Activated CD4-positive, CD25-positive, alpha-beta regulatory T cell (primary cell): ENCODE results near the gene UMAD1.

Experiments used
- DNase-seq, 4 experiments: peaks; one replicate each; lab custom pipeline; 2025; lab: John Stamatoyannopoulos, UW

UMAD1 gene

GRCh38 chr7:7883394-7883793, 242.8 kb downstream of the UMAD1 start:
- DNase-seq, result no peak

- DNase-seq, result no peak
Measured at GRCh38 chr7:7884855-7885254, 244.3 kb downstream of the UMAD1 start.

- DNase-seq, result no peak
Measured at GRCh38 chr7:7889791-7890568, 249.4 kb downstream of the UMAD1 start.

GRCh38 chr7:7895004-7895650, 254.6 kb downstream of the UMAD1 start:
- DNase-seq, result no peak

GRCh38 chr7:7895754-7896153, 255.2 kb downstream of the UMAD1 start:
- no peak for DNase-seq

- no peak for DNase-seq
Measured at GRCh38 chr7:7897509-7897908, 257.0 kb downstream of the UMAD1 start.

DNA sequence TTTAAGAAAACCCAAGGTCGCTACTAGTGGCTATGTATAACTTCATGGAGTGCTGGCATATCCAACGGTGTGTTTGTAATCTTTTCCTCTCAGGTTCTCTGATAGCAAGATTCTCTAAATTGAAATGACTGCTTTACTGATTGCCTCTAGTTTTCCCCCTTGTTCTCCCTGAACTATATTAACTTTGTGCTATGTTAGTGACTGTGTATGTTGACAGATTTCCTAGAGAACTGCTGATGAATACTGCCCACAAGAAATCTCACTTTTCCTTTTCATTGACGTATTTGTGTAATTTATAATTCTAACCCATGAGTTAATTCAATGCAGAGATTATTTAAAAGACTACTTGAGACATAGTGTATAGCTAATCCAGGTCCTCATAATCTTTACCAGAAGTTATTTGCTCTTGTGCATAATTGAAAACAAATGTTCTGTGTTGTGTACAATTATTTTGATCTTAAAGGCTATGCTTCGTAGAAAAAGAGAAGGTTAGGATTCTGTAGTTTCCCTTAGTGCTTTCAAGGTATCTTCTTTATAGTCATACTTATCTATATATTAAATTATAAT, 257.5 kb downstream of the UMAD1 start:
- no peak for DNase-seq

- DNase-seq, result no peak
Measured at GRCh38 chr7:7902845-7903244, 262.3 kb downstream of the UMAD1 start.

DNA sequence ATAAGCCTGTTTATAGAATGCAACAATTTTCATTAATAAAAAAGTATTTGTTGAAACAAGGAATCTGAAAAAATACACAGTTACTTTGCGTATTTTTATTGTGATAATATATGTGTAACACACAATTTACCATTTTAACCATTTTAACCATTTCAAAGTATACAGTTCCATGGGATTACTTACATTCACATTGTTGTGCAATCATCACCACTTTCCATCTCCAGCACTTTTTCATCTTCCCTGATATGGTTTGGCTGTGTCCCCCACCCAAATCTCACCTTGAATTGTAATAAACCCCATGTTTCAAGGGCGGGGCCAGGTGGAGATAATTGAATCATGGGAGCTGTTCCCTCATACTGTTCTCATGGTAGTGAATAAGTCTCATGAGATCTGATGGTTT, 266.8 kb downstream of the UMAD1 start:
- no peak for DNase-seq

DNA sequence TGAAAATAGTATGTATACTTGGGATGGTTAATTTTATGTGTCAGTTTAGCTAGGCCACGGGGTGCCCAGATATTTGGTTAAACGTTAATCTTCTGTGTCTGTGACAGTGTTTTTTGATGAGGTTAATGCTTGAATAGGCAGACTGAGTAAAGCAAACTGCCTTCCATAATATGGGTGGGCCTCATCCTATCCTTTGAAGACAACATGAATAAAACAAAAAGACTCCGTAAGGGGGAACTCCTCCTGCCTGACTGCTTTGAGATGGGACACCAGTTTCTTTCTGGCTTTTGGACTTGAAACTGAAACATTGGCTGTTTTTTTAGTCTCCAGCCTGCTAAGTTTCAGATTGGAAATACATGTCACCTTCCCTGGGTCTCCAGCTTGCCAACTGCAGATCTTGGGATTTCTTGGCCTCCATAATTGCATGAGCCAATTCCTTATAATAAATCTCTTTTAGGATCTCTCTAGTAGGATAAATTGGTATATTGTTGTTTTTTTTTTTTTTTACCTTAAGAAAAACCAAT, 268.1 kb downstream of the UMAD1 start:
- no peak for DNase-seq

DNA sequence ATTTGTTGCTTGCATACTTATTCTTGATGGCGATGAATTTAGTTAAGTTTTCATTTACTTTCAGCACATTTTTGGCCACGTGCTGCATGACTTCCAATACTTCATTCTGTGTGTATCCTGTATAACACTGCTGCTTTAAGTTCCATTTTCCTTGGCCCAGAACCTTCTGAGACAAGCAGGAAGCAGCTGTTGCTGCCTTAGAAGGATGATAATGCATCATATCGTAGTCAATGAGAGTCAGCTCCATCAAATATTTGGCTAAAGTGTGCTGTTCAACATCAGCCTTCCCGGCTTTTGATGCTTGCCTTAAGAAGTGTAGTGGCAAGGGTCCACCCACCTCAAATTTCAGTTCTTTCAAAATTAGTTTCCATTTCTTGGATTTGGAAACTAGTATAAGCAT, 268.8 kb downstream of the UMAD1 start:
- DNase-seq, result no peak

DNA sequence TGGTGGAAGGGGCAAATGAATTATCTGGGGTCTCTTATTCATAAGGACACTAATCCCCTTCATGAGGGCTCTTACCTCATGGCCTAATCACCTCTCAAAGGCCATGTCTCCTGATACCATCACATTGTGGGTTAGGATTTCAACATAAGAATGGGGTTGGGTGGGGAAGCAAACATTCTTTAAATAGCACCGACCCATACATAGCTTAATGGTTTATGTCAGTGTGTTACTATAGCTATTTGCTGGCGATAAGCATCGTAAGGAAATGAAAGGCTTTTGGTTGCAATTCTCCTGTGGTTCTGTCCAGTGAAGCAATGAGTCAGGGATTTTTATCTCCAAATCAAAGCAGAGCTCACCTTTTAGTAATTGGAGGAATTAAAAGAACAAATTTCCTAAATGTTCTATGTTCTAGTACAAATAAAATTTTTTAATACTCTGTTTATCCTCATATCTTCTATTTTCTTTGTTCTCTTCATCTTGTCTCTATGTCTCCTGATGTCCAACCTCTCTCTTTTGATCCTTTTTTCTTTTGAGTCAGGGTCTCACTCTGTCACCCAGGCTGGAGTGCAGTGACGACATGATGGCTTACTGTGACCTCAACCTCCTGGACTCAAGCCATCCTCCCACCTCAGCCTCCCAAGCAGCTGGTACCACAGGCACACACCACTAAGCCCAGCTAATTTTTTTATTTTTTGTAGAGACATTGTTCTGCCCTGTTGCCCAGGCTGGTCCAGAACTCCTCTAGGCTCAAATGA, 271.0 kb downstream of the UMAD1 start:
- no peak for DNase-seq

- no peak for DNase-seq
Measured at GRCh38 chr7:7912937-7913336, 272.4 kb downstream of the UMAD1 start.

DNA sequence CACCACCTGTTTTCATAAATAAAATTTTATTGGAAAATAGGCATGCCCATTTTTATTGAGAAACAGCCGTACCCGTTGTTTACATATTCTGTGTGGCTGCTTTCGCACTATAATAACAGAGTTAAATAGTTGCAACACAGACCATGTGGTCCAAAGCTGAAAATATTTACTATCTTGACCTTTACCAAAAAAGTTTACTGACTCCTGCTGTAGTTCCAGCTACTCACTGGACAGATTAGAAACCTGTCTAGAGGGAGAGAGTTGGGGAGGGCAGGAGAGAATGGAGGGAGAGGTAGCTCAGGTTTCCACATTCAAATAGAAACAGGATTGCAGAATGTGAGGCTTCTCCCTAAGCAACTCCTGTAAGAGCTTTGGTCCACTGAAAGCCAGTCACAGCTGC, 273.0 kb downstream of the UMAD1 start:
- DNase-seq, result no peak

GRCh38 chr7:7914547-7914946, 274.0 kb downstream of the UMAD1 start:
- DNase-seq, result no peak

DNA sequence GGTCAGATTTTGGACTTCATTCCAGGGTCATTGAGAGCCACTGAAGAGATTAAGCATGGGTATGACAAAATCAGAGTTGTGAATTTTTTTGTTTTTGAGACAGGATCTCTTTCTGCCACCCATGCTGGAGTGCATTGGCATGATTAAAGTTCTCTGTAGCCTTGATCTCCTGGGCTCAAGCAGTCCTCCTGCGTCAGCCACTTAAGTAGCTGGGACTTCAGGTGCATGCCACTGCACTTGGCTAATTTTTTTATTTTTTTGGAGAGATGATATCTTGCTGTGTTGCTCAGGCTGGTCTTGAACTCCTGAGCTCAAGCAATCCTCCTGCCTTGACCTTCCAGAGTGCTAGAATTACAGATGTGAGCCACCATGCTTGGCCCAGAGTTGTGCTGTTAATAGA, 275.5 kb downstream of the UMAD1 start:
- no peak for DNase-seq

DNA sequence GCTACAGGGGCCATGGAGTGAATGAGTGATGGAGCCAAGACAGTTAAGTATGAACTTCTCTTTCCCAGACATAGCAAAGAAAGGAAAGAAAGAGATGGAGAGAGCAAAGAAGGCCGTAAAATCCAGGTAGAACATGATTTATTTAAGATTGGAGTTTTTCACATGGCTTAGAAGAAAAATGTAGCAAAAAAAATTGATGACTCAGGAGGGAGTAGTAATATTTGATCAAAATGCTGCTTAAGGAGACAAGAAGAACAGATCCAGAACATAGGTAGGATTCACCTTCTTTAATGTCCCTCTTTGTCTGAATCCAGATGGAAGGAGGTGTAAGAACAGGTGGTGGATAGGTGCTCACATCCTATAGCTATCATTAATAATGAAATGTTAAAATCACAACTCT, 277.0 kb downstream of the UMAD1 start:
- DNase-seq, result no peak

- no peak for DNase-seq
Measured at GRCh38 chr7:7918736-7919448, 278.3 kb downstream of the UMAD1 start.

DNA sequence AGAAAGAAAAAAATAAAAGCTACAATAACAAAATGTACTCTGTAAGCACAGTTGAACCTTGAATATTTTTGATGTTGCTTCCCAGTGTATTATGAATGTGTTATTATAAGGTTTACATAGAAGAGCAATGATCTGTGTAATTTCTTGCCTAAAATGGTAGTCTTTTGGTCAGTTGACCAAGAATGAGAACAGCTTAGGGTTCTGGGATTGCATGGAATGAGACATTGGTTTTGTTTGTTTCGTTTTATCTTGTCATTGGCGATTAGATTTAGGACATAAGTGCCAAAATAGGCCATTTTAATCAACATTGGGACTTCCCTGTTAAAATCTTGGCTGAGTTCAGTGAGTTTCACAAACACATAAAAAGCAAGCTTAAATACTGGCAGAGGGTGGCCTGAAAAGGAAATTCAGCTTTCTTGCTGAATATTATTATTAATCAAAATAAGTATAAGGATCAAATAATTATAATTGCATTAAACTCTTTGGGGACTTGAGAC, 278.9 kb downstream of the UMAD1 start:
- DNase-seq, result no peak

GRCh38 chr7:7920056-7920455, 279.5 kb downstream of the UMAD1 start:
- no peak for DNase-seq

- no peak for DNase-seq
Measured at GRCh38 chr7:7920481-7920880, 279.9 kb downstream of the UMAD1 start.

GRCh38 chr7:7921830-7922229, 281.3 kb downstream of the UMAD1 start:
- DNase-seq, result no peak
